Natural killer cell (primary cell): Measurements from ENCODE around the gene DGKD. TPM values are rescaled to one million over a fixed set of nuclear protein-coding genes. Genes with fewer than 3 reads are reported as not detected.
"Not testable (repeated sequence)": the region's sequence is repeated elsewhere in the genome, so short reads cannot be mapped to it uniquely, and the experiment has no call there.

ENCODE experiments used
- ATAC-seq, 3 donors: fragments of 150-1000 bp in 2 of 3; fragments of 200-7000 bp in 1 of 3; cut with Tn5 transposase; 1 replicate in 1 of 3; 2 replicates in 2 of 3; pipeline ENCODE4 v1.10.0; 2021; ENCODE audit warnings: mild to moderate bottlenecking in 2 of 3, moderate library complexity in 2 of 3
- DNase-seq, 2 donors: peaks; one replicate each; pipeline versions ENCODE4 v3.0.0 to v3.0.0-alpha.2; 2013 to 2021; ENCODE audit warnings: mixed read lengths in 1 of 2
- H3K27ac ChIP-seq: one replicate; pipeline ENCODE4 v1.5.1; 2013; ENCODE audit warnings: mild to moderate bottlenecking, low read length
- H3K27me3 ChIP-seq: one replicate; pipeline ENCODE4 v1.6.1; 2013; ENCODE audit warnings: low read length; ENCODE audit not compliant: control insufficient read depth, insufficient read depth
- H3K36me3 ChIP-seq: one replicate; pipeline ENCODE4 v1.6.1; 2013; ENCODE audit warnings: low read length; ENCODE audit not compliant: control insufficient read depth, insufficient read depth
- H3K4me1 ChIP-seq: one replicate; pipeline ENCODE4 v1.6.1; 2013; ENCODE audit warnings: low read length; ENCODE audit not compliant: control insufficient read depth, insufficient read depth
- H3K4me3 ChIP-seq: one replicate; pipeline ENCODE4 v1.5.1; 2013; ENCODE audit warnings: low read length
- H3K9me3 ChIP-seq: one replicate; pipeline ENCODE4 v1.6.1; 2013; ENCODE audit warnings: low read length; ENCODE audit not compliant: control insufficient read depth, insufficient read depth
- H3K27ac Mint-ChIP-seq, 2 donors: one replicate each; pipeline ENCODE4 v1.8.0; 2022; ENCODE audit warnings: mild to moderate bottlenecking in 2 of 2, mixed read lengths in 2 of 2, moderate library complexity in 1 of 2
- H3K27me3 Mint-ChIP-seq, 2 donors: one replicate each; pipeline ENCODE4 v1.8.0; 2022; ENCODE audit warnings: low read depth in 2 of 2, mixed read lengths in 2 of 2
- H3K36me3 Mint-ChIP-seq: one replicate; pipeline ENCODE4 v1.8.0; 2022; ENCODE audit warnings: mixed read lengths
- H3K4me1 Mint-ChIP-seq, 2 donors: one replicate each; pipeline ENCODE4 v1.8.0; 2022; ENCODE audit warnings: mixed read lengths in 2 of 2
- H3K4me3 Mint-ChIP-seq: one replicate; pipeline ENCODE4 v1.8.0; 2022; ENCODE audit warnings: mild to moderate bottlenecking, moderate library complexity, mixed read lengths
- H3K9me3 Mint-ChIP-seq, 2 donors: one replicate each; pipeline ENCODE4 v1.8.0; 2022; ENCODE audit warnings: mixed read lengths in 2 of 2
- WGBS: methylation state at CpG from one replicate; pipeline ENCODE4 v1.1.7; 2013; ENCODE audit warnings: missing lambda C conversion rate; ENCODE audit not compliant: insufficient coverage; 5-methylcytosine and 5-hydroxymethylcytosine counted together
- intact Hi-C: fragments of 100-400 bp; cut with micrococcal nuclease; formaldehyde crosslinking; loops from one replicate; pipeline ENCODE4 v1.14.2; 2022
- total RNA-seq, 4 donors: library from RNA; stranded (reverse); fragments of 120-200 nt in 1 of 4; gene quantifications; one replicate each; pipeline versions ENCODE4 v1.2.3 to v1.2.4, GENCODE V29; 2013 to 2022
- TF ChIP-seq, protein P1 (sequence below): fragments of 200-600 bp; IDR thresholded peaks from one replicate; pipeline ENCODE4 v1.8.0; 2022; ENCODE audit warnings: antibody characterized with exemption

Gene DGKD
- total RNA-seq, 3 donors from 2014 or later (not counting 1 experiment from before 2014, with no cell fraction given), result 299 to 456 (median 329) TPM

DNA sequence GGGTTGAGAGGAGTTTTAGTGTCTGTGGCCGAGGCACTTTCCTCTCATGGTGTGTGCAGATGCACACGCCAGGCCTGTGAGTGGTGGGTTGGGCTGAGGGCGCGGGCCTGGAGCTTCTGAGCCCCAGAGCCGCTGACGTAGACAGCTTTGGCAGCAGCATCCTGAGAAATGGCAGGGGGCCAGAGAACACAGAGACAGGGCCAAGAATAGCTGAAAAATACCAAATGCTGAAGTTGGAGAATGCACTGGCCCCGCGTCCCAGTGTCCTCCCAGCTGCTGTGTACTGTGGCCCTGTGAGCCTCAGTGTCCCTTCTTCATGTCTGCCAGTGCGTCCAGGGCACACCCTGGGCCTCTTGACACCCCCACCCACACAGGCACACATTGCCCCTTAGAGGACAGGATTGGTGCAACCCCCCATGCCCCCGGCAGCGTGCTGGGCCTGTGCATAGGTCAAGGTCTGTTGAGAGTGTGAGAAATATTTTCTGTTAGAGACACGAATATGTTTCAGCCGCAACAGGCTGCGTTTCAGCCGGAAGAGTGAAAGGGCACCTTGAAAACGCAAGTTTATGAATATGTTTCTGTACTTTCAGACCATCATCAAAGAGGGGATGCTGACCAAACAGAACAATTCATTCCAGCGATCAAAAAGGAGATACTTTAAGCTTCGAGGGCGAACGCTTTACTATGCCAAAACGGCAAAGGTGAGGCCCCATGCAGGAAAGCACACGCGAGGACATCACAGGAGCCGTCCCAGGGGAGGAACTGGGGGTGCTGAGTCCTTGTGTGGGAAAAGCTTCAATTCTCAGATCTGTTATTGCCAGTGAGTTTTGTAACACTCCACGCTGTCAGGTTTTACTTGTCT, 33.6 kb downstream of the DGKD start:
- Mint-ChIP-seq H3K27ac (peak overlapping the region; percentile 91 to 93), H3K27me3 (no peaks in the 10 kb centered on the region), H3K4me1 (peaks cover 67 to 78% of the 10 kb centered on the region in 2 donors), H3K36me3 (peaks cover 8% of the 10 kb centered on the region), H3K9me3 (no peaks in the 10 kb centered on the region), H3K4me3 (peak overlapping the region; percentile 87)
- Histone ChIP-seq H3K4me1 (peaks cover 66% of the 10 kb centered on the region), H3K27ac (peak overlapping the region; percentile 64), H3K9me3 (no peaks in the 10 kb centered on the region), H3K36me3 (peaks cover 34% of the 10 kb centered on the region), H3K27me3 (no peaks in the 10 kb centered on the region), H3K4me3 (no peak overlapping the region)
- DNase-seq, result peak in 1 of 2 donors; percentile 48
- TF ChIP-seq, protein P1, sequence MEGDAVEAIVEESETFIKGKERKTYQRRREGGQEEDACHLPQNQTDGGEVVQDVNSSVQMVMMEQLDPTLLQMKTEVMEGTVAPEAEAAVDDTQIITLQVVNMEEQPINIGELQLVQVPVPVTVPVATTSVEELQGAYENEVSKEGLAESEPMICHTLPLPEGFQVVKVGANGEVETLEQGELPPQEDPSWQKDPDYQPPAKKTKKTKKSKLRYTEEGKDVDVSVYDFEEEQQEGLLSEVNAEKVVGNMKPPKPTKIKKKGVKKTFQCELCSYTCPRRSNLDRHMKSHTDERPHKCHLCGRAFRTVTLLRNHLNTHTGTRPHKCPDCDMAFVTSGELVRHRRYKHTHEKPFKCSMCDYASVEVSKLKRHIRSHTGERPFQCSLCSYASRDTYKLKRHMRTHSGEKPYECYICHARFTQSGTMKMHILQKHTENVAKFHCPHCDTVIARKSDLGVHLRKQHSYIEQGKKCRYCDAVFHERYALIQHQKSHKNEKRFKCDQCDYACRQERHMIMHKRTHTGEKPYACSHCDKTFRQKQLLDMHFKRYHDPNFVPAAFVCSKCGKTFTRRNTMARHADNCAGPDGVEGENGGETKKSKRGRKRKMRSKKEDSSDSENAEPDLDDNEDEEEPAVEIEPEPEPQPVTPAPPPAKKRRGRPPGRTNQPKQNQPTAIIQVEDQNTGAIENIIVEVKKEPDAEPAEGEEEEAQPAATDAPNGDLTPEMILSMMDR, result no peak
- no peak for ATAC-seq
- intact Hi-C loops, result loop anchor here (10.0 kb wide), 2 partner anchors 53 to 303 kb away; no protein-coding TSS in a partner anchor
- WGBS, result 83% methylated on average over 24 of the region's 25 CpGs

DNA sequence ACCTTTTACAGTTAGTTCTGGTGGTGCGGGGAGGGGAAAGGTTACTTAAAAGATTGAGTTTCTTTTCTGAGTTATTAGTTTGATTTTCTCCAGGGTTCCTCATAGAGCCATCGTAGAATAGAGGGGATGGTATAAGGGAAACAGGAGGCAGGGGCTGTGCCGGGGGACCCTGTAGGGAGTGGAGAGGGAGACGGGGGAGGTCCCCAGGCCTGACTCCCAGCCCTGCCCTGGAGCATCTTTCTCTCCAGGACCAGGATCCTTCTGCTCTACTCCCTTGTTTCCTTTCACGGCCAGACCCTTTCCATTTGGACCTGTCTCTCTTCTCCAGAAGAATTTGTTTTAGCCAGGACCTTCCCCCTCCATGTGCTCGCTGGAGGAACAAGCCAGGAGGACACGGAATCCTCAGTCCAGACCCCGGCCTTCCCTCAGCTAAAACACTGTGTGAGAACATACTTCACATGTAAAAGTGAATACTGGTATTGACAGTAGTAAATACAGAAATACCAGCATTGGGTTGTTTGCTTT, 35.4 kb downstream of the DGKD start:
- Histone ChIP-seq H3K36me3 (peaks cover 37% of the 10 kb centered on the region), H3K9me3 (no peaks in the 10 kb centered on the region), H3K4me3 (no peak overlapping the region), H3K4me1 (peaks cover 50% of the 10 kb centered on the region), H3K27me3 (no peaks in the 10 kb centered on the region), H3K27ac (no peak overlapping the region)
- H3K4me3 Mint-ChIP-seq, result peak overlapping the region; percentile 18
- H3K27ac Mint-ChIP-seq, result peak overlapping the region; percentile 61 to 77
- intact Hi-C loops, result loop anchor here (10.0 kb wide), 2 partner anchors 55 to 305 kb away; no protein-coding TSS in a partner anchor
- 97% methylated on average over 7 of the region's 8 CpGs for WGBS
- ATAC-seq (no peak), DNase-seq (no peak)
- no peaks in the 10 kb centered on the region for H3K9me3 Mint-ChIP-seq
- TF ChIP-seq, protein P1, result no peak
- H3K27me3 Mint-ChIP-seq, result no peaks in the 10 kb centered on the region
- peaks cover 8% of the 10 kb centered on the region for H3K36me3 Mint-ChIP-seq
- peaks cover 53 to 70% of the 10 kb centered on the region in 2 donors for H3K4me1 Mint-ChIP-seq

DNA sequence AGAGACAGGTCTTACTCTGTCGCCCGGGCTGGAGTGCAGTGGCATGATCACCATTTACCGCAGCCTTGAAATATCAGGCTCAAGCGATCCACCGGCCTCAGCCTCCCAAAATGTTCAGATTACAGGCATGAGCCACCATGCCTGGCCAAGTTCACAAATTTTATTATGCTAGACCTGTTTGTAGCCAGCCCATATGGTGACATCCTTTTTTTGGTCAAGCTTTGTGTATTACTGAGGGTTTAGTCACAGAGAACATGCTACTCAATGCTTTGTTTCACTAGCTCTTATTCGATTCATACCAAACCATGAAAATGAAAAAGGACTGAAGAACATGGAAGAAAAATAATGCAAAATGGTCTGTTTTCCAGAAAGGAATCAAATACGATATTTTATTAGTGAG, 41.4 kb downstream of the DGKD start:
- Histone ChIP-seq H3K27ac (no peak overlapping the region), H3K4me1 (peaks cover 25% of the 10 kb centered on the region), H3K27me3 (no peaks in the 10 kb centered on the region), H3K9me3 (no peaks in the 10 kb centered on the region), H3K4me3 (no peak overlapping the region), H3K36me3 (peaks cover 34% of the 10 kb centered on the region)
- intact Hi-C loops, result no loop called here
- DNase-seq (no peak), ATAC-seq (no peak)
- Mint-ChIP-seq H3K4me1 (peaks cover 52 to 58% of the 10 kb centered on the region in 2 donors), H3K36me3 (peaks cover 15% of the 10 kb centered on the region), H3K27ac (peak overlapping the region; percentile 60 to 76), H3K27me3 (no peaks in the 10 kb centered on the region), H3K9me3 (no peaks in the 10 kb centered on the region), H3K4me3 (peak overlapping the region; percentile 13)
- WGBS, result 100% methylated on average over 7 of the region's 7 CpGs
- TF ChIP-seq, protein P1, result no peak

DNA sequence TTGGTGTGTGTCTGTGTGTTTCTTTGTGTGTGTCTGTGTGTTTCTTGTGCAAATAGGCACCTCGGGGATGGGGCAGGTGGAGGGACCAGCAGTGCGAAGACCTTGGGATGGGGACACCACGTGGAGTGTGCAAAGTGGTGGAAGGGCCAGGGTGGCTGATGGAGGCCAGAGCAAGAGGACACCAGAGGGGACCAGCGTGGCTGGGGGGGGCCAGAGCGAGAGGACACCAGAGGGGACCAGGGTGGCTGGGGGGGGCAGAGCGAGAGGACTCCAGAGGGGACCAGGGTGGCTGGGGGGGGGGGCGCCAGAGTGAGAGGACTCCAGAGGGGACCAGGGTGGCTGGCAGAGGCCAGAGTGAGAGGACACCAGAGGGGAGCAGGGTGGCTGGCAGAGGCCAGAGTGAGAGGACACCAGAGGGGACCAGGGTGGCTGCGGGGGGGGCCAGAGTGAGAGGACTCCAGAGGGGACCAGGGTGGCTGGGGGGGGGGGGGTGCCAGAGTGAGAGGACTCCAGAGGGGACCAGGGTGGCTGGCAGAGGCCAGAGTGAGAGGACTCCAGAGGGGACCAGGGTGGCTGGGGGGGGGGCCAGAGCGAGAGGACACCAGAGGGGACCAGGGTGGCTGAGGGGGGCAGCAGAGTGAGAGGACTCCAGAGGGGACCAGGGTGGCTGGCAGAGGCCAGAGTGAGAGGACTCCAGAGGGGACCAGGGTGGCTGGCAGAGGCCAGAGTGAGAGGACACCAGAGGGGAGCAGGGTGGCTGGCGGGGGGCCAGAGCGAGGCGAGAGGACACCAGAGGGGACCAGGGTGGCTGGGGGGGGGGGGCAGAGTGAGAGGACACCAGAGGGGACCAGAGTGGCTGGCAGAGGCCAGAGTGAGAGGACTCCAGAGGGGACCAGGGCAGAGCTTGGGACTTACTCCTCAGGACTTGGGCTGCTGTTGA, 42.7 kb downstream of the DGKD start:
- H3K9me3 ChIP-seq, H3K27me3 Mint-ChIP-seq, H3K4me3 ChIP-seq, intact Hi-C loops, H3K36me3 Mint-ChIP-seq, ATAC-seq, H3K27me3 ChIP-seq, H3K9me3 Mint-ChIP-seq, H3K27ac ChIP-seq, DNase-seq: not testable (repeated sequence)
- H3K4me1 ChIP-seq, result peaks cover 30% of the 10 kb centered on the region
- H3K4me3 Mint-ChIP-seq, result peak overlapping the region; percentile 4
- 93% methylated on average over 12 of the region's 12 CpGs for WGBS
- H3K36me3 ChIP-seq, result peaks cover 30% of the 10 kb centered on the region
- peak overlapping the region; percentile 60 to 76 for H3K27ac Mint-ChIP-seq
- peaks cover 58 to 59% of the 10 kb centered on the region in 2 donors for H3K4me1 Mint-ChIP-seq
